ENCODE data around the gene CLTCL1. TPM values are rescaled to one million over a fixed set of nuclear protein-coding genes. Genes with fewer than 3 reads are reported as not detected.
"Not testable (repeated sequence)": the region's sequence is repeated elsewhere in the genome, so short reads cannot be mapped to it uniquely, and the experiment has no call there.

CLTCL1 gene
- total RNA-seq, 1 experiment from 2014 or later, result 7.1 TPM

- intact Hi-C loops (cut with micrococcal nuclease), result no loop called here
- RAD21 ChIA-PET (ENCODE audit: low non-redundant PET in 1 of 2, low total read pairs in 2 of 2, uncharacterized antibody in 2 of 2, unreplicated experiment in 2 of 2), result no interaction called here
- Histone ChIP-seq H4K20me1 (ENCODE audit: insufficient read depth) (no peaks in the 10 kb centered on the region), H3K79me2 (ENCODE audit: insufficient read depth, low read length) (no peaks in the 10 kb centered on the region), H3K4me1 (ENCODE audit: control insufficient read depth in 1 of 2, insufficient read depth in 2 of 2, low read length in 2 of 2) (no peaks in the 10 kb centered on the region), H3K9me2 (ENCODE audit: insufficient read depth) (no peaks in the 10 kb centered on the region), H3K27ac (ENCODE audit: low read depth, low read length) (no peak overlapping the region), H2AFZ (ENCODE audit: low read depth, low read length, poor library complexity, severe bottlenecking) (no peak overlapping the region), H3K9me3 (ENCODE audit: control insufficient read depth in 1 of 2, insufficient read depth in 1 of 2, low read depth in 1 of 2, low read length in 2 of 2) (no peaks in the 10 kb centered on the region), H3K4me2 (ENCODE audit: low read length) (no peak overlapping the region), H3K36me3 (ENCODE audit: control insufficient read depth in 1 of 2, insufficient read depth in 2 of 2, low read length in 2 of 2) (no peaks in the 10 kb centered on the region), H3K27me3 (ENCODE audit: insufficient read depth, low read length) (no peaks in the 10 kb centered on the region), H3K9ac (ENCODE audit: low read length) (no peak overlapping the region), H3K4me3 (replicated peaks in 1 of 2; ENCODE audit: low read depth in 1 of 2, low read length in 2 of 2) (no peak overlapping the region)
- no peak for ATAC-seq
- no peak for DNase-seq (ENCODE audit: low read depth, low spot score)
- TF ChIP-seq JUND (IDR thresholded peaks at IDR 0.05), result no peak
- TF ChIP-seq ATF3 (IDR thresholded peaks at IDR 0.05), result no peak
- TF ChIP-seq ZFX (IDR thresholded peaks at IDR 0.05), result no peak
- TF ChIP-seq EGR1 (IDR thresholded peaks at IDR 0.05; ENCODE audit: low read depth), result no peak
- TF ChIP-seq TCF7L2 (IDR thresholded peaks at IDR 0.05; ENCODE audit: borderline replicate concordance, extremely low read depth, insufficient read depth, insufficient read length), result no peak
- CTCF ChIA-PET, result no interaction called here
- BruUV-seq (replicated peaks), result no TSS peak
- POLR2A ChIA-PET, result no interaction called here
These were observed 33.1 kb downstream of the CLTCL1 start for GRCh38 chr22:19258371-19258770.

- POLR2A ChIA-PET; intact Hi-C loops (cut with micrococcal nuclease): not testable (repeated sequence)
- RAD21 ChIA-PET (ENCODE audit: low non-redundant PET in 1 of 2, low total read pairs in 2 of 2, uncharacterized antibody in 2 of 2, unreplicated experiment in 2 of 2), result interaction anchor here in 1 of 2 experiments (0.7 kb wide), 1 partner anchor 525 kb away, joined by 4 read pairs; no protein-coding TSS in a partner anchor
These were observed 35.2 kb downstream of the CLTCL1 start for GRCh38 chr22:19256362-19256761.

More at GRCh38 chr22:19256362-19256761, 35.2 kb downstream of the CLTCL1 start:
- H3K4me2 ChIP-seq (ENCODE audit: low read length); DNase-seq (ENCODE audit: low read depth, low spot score); H3K36me3 ChIP-seq (ENCODE audit: control insufficient read depth in 1 of 2, insufficient read depth in 2 of 2, low read length in 2 of 2); H3K27ac ChIP-seq (ENCODE audit: low read depth, low read length); CTCF ChIA-PET; H3K4me3 ChIP-seq (replicated peaks in 1 of 2; ENCODE audit: low read depth in 1 of 2, low read length in 2 of 2); ATAC-seq; H3K9me3 ChIP-seq (ENCODE audit: control insufficient read depth in 1 of 2, insufficient read depth in 1 of 2, low read depth in 1 of 2, low read length in 2 of 2); BruUV-seq (replicated peaks); H3K4me1 ChIP-seq (ENCODE audit: control insufficient read depth in 1 of 2, insufficient read depth in 2 of 2, low read length in 2 of 2); H3K27me3 ChIP-seq (ENCODE audit: insufficient read depth, low read length); H4K20me1 ChIP-seq (ENCODE audit: insufficient read depth); H2AFZ ChIP-seq (ENCODE audit: low read depth, low read length, poor library complexity, severe bottlenecking); H3K79me2 ChIP-seq (ENCODE audit: insufficient read depth, low read length); H3K9me2 ChIP-seq (ENCODE audit: insufficient read depth); H3K9ac ChIP-seq (ENCODE audit: low read length): not testable (repeated sequence)
